ENCODE data around the gene FCGR1A. TPM values are rescaled to one million over a fixed set of nuclear protein-coding genes. Genes with fewer than 3 reads are reported as not detected.
"Not testable (repeated sequence)": the region's sequence is repeated elsewhere in the genome, so short reads cannot be mapped to it uniquely, and the experiment has no call there.

FCGR1A gene
- total RNA-seq, 1 donor from 2014 or later, result not detected

DNA sequence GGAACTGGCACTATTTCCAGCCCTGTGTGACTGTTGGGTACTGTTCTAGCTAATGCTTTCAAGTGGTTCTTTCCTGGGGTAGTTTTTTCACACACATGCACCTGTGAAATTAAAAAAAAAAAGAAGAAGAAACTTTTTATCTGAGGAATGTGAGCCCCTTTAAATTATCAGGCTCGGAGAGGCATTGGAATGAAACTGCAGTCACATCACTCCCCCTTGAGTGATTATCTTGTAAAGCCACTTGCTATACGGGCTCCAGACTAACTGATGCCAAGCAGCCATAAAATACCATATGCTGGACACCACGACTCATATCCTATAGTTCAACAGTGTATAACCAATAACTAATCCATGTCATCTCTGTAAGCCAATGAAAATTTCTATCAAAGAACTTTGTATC, 5.4 kb upstream of the FCGR1A start:
- intact Hi-C loops (cut with micrococcal nuclease), result not testable (repeated sequence)

GRCh38 chr1:149778313-149778712, 4.2 kb upstream of the FCGR1A start:
- intact Hi-C loops (cut with micrococcal nuclease), result not testable (repeated sequence)

DNA sequence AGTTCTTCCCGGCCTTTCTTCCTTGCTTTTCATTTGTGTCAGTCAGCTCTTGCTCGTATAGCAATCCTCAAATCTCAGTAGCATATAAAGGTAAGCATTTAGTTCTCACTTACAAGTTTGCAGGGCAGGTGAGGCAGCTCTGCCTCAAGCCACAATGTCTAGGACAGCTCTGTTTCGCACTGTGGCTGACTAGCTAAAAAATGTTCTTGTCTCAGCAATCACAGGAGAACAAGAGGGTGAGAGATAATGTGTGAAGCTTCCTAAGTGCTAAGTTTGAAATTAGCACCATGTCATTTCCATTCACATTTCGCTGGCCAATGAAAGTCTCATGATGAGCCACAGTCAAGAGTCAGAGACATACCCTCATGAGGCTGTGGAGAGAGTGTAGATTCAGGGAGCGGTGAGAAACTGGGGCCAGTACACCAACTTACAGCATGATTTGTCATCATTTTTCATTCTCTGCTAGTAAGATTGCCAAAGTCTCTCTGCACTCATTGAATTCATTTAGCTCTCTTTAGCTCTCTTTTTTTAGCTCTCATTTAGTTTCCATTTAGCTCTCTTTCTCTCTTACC, 995 bp upstream of the FCGR1A start:
- intact Hi-C loops (cut with micrococcal nuclease), result not testable (repeated sequence)

DNA sequence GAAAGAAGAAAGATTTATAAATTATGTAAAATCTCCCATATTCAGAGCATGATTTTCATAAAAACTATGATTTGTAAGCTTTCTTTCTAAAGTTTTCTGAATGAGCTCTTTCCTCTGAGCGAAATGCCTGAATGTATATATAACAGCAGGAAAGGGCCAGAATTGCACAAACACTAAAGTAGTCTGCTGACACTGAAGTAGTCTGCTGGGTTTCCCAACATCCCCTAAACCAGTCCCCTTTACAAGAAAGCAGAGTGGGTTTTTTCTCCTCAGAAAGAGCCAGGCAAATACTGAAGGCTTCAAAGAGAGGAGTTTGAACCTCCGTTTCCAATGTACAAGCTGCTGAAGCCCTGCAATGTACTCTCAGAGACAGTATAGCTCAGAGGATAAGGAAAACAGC, 795 bp downstream of the FCGR1A start:
- intact Hi-C loops (cut with micrococcal nuclease), result not testable (repeated sequence)

DNA sequence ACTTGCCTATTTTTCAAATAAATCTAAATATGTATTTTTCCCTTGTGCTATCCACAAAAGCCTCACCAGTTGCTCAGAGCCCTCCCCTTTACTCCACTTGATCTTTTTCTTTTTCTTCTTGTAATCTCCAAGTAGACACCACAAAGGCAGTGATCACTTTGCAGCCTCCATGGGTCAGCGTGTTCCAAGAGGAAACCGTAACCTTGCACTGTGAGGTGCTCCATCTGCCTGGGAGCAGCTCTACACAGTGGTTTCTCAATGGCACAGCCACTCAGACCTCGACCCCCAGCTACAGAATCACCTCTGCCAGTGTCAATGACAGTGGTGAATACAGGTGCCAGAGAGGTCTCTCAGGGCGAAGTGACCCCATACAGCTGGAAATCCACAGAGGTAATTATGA, 1.4 kb downstream of the FCGR1A start:
- intact Hi-C loops (cut with micrococcal nuclease), result not testable (repeated sequence)

DNA sequence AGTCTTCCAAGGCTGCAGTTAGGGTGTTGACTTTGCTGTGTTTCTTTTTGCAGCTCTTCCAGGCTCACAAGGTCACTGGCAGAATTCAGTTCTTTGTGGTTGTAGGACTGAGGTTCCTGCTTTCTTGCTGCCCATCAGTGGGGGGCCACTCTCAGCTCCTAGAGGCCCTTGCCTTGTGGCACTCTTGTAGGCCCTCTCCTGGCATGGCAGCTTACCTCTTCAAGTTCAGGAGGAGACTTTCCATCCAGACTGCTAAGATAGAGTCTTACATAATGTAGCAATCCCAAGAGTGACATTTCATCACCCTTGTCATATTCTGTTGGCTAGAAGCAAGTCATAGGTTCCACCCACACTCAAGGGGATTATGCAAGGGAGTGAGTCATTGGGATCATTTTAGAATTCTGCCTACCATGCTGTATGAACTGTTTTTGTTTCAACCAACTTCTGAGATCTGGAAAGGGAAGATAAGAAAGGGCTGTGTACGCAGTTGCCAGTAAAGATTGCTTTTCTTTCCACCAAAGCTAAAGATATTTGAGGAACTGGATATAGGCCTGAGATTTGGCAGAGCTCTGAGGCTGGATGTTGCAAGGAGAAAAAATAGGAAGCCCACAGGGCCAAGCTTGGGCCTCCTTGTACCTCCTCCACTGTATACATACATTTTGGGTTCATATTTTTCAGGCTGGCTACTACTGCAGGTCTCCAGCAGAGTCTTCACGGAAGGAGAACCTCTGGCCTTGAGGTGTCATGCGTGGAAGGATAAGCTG, 5.4 kb downstream of the FCGR1A start:
- intact Hi-C loops (cut with micrococcal nuclease), result not testable (repeated sequence)

GRCh38 chr1:149792502-149792901, 10.0 kb downstream of the FCGR1A start:
- intact Hi-C loops (cut with micrococcal nuclease), result not testable (repeated sequence)

DNA sequence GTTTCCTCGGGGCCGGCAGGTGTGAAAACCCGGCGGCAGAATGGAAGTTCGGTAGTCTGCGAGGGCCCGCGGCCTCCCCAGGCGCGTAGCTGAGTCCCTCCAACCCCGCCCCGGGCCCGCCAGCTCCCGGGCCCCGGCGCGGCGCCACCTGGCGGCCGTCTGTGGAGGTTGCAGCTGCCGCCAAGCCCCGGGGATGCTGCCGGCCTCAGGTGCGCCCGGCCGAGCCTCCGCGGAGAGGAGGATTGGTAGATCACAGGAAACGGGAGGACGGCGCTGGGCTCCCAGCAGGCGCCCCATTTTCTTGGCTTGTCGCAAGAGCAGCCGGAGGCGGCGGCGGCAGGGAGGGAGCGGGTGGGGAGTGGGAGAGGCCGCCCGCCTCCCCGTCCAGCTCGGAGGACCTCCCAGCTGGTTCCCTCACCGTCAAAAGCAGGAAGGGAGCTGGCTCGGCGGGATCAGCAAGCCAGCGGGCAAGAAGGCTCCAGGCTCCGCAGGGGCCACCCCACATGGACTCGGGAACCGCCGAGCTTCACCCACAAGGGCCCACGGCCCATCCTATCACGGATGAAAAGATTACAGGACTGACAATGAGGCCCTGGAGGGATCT, 10.5 kb downstream of the FCGR1A start:
- intact Hi-C loops (cut with micrococcal nuclease), result not testable (repeated sequence)

GRCh38 chr1:149793885-149794284, 11.4 kb downstream of the FCGR1A start:
- intact Hi-C loops (cut with micrococcal nuclease), result not testable (repeated sequence)

DNA sequence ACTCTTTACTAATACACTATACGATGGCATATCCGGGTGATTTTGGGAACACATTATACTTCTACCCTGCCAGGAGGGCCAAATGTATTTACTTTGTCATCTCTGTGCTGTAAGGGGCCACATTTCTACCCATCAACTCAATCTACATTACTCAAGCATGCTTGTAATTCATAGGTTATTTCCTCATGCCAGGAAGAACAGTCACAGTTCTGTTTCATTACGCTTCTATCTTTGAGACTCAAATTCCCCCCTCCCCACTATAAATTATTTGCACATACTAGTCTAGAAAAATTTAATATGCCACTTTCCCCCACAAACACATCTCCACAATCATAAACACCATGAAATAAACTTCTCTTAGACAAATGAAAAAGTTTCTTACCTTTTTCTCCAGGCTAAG, 19.1 kb downstream of the FCGR1A start:
- intact Hi-C loops (cut with micrococcal nuclease), result not testable (repeated sequence)

- intact Hi-C loops (cut with micrococcal nuclease), result not testable (repeated sequence)
Measured at GRCh38 chr1:149804417-149805080, 22.1 kb downstream of the FCGR1A start.

GRCh38 chr1:149810697-149811405, 28.4 kb downstream of the FCGR1A start:
- intact Hi-C loops (cut with micrococcal nuclease), result not testable (repeated sequence)

DNA sequence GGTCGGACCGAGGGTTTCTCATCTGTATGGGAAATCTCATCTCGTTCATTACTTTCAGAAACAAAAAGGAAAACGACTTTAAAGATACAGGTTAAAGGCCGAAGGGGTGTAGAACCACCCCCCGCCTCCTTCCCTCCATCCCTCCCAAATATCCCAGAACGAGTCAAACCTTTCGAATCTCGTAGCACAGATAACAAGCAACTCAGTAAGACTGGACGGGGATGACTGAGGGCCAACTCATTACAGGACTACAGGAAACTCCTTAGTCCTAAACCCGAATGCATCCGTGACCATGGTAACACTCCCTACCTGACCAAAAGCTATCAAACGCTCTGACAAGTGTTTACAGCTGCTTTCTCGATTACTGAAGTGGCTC, 29.0 kb downstream of the FCGR1A start:
- intact Hi-C loops (cut with micrococcal nuclease), result not testable (repeated sequence)

DNA sequence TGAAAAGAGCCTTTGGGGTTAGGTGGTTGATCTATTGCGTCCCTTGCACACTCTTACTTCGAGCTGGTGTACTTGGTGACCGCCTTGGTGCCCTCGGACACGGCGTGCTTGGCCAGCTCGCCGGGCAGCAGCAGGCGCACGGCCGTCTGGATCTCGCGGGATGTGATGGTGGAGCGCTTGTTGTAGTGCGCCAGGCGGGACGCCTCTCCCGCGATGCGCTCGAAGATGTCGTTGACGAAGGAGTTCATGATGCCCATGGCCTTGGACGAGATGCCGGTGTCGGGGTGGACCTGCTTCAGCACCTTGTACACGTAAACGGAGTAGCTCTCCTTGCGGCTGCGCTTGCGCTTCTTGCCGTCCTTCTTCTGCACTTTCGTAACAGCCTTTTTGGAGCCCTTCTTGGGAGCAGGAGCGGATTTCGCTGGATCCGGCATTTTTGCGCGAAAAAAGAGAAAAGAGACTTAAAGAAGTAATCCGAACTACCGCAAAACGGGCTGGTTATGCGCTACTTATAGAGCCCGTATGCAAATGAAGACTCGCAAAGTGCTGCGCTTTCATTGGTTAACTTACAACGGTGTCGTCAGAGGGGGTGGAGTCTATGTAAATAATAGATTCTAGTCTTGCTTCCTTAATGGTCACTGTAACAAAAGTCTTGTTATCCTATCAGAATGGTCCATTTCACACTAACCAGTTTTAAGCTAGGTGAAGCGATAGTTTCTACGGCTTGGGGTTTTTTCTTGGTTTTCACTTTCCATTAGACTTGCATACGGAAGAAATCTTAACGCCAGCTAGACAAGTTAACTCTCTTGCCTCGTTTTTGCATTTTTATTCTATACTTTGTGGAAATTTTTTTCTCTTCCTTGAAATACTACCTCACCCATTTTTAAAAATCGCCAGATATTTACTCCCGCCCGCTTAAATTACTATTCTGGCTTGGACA, 29.7 kb downstream of the FCGR1A start:
- intact Hi-C loops (cut with micrococcal nuclease), result not testable (repeated sequence)

- intact Hi-C loops (cut with micrococcal nuclease), result not testable (repeated sequence)
Measured at GRCh38 chr1:149812893-149813801, 30.7 kb downstream of the FCGR1A start.

GRCh38 chr1:149820387-149820786, 37.9 kb downstream of the FCGR1A start:
- intact Hi-C loops (cut with micrococcal nuclease), result not testable (repeated sequence)

GRCh38 chr1:149826555-149826954, 44.1 kb downstream of the FCGR1A start:
- intact Hi-C loops (cut with micrococcal nuclease), result not testable (repeated sequence)

DNA sequence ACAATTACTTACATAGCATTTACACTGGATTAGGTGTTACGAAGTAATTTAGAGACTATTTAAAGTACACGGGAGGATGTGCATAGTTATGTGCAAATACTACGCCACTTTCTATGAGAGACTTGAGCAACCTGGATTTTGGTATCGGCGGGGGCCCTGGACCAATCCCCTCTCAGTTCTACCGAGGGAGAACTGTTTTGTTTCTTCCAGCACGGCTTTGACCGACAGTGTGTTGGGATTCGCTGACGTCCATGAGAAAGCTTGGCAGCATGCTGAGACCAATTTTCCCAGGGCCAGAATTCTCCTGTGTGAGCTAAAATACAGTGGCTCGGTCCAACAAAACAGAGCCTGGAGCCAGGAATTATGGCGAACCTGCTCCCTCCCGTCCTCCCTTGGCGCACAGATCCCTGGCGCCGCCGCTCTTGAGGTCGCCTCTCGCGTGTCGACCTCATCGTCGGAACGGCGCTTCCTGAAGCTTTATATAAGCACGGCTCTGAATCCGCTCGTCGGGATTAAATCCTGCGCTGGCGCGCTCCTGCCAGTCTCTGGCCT, 49.3 kb downstream of the FCGR1A start:
- intact Hi-C loops (cut with micrococcal nuclease), result not testable (repeated sequence)
